NOMO-1 (cell line): ENCODE data around the gene MCF2L2.
"Not testable (repeated sequence)": the region's sequence is repeated elsewhere in the genome, so short reads cannot be mapped to it uniquely, and the experiment has no call there.

ENCODE experiments used
- DNase-seq, 2 experiments: peaks; one replicate each; lab custom pipeline; 2025; ENCODE audit not compliant: unreplicated experiment in 2 of 2; lab: John Stamatoyannopoulos, UW

MCF2L2 gene

GRCh38 chr3:183443395-183444385, 15.3 kb upstream of the MCF2L2 start:
- DNase-seq = no peak

GRCh38 chr3:183442994-183443393, 14.6 kb upstream of the MCF2L2 start:
- no peak for DNase-seq

- DNase-seq = peak; percentile 36 to 50
These were observed 12.1 kb upstream of the MCF2L2 start for GRCh38 chr3:183440521-183440920.

GRCh38 chr3:183439515-183439914, 11.1 kb upstream of the MCF2L2 start:
- peak in 1 of 2 experiments; percentile 15 for DNase-seq

- no peak for DNase-seq
These were observed 10.3 kb upstream of the MCF2L2 start for GRCh38 chr3:183438735-183439134.

GRCh38 chr3:183437666-183438564, 9.5 kb upstream of the MCF2L2 start:
- no peak for DNase-seq

- DNase-seq = no peak
These were observed 8.6 kb upstream of the MCF2L2 start for GRCh38 chr3:183437061-183437460.

GRCh38 chr3:183435661-183436060, 7.2 kb upstream of the MCF2L2 start:
- peak; percentile 56 to 91 for DNase-seq

- no peak for DNase-seq
These were observed 6.6 kb upstream of the MCF2L2 start for GRCh38 chr3:183434992-183435391.

GRCh38 chr3:183434503-183434902, 6.1 kb upstream of the MCF2L2 start:
- DNase-seq = no peak

- peak in 1 of 2 experiments; percentile 18 for DNase-seq
These were observed 2.0 kb upstream of the MCF2L2 start for GRCh38 chr3:183430325-183430957.

- DNase-seq = peak; percentile 31 to 49
These were observed 458 bp downstream of the MCF2L2 start for GRCh38 chr3:183427876-183428446.

- no peak for DNase-seq
These were observed 1.1 kb downstream of the MCF2L2 start for GRCh38 chr3:183427196-183427875.

GRCh38 chr3:183418807-183419206, 9.6 kb downstream of the MCF2L2 start:
- not testable (repeated sequence) for DNase-seq

GRCh38 chr3:183411216-183411922, 17.1 kb downstream of the MCF2L2 start:
- no peak for DNase-seq

GRCh38 chr3:183410759-183411158, 17.7 kb downstream of the MCF2L2 start:
- DNase-seq = no peak

- no peak for DNase-seq
These were observed 18.1 kb downstream of the MCF2L2 start for GRCh38 chr3:183410280-183410679.

GRCh38 chr3:183409219-183409618, 19.2 kb downstream of the MCF2L2 start:
- no peak for DNase-seq

GRCh38 chr3:183401678-183402077, 26.7 kb downstream of the MCF2L2 start:
- DNase-seq = no peak
